ENCODE data around the gene BMP8A.
A peak's percentile ranks its signal among the peaks of the same experiment; 100 is the strongest.
"Not testable (repeated sequence)": the region's sequence is repeated elsewhere in the genome, so short reads cannot be mapped to it uniquely, and the experiment has no call there.

The BMP8A gene

GRCh38 chr1:39522661-39523567, 31.5 kb downstream of the BMP8A start:
- peaks cover 46% of the 10 kb centered on the region for H3K4me1 ChIP-seq
- H3K27ac ChIP-seq: no peak overlapping the region
- H3K4me3 ChIP-seq: no peak overlapping the region
- no peaks in the 10 kb centered on the region for H3K27me3 ChIP-seq
- no peaks in the 10 kb centered on the region for H3K9me3 ChIP-seq
- peaks cover 15% of the 10 kb centered on the region for H3K36me3 ChIP-seq
- peaks cover 18% of the 10 kb centered on the region; the same call in 1 of the 2 replicates for H4K20me1 ChIP-seq
- TF ChIP-seq Cebpa-rat (IDR thresholded peaks at IDR 0.05): no peak
- H3K4me2 ChIP-seq: peak overlapping the region; percentile 86
- no peak overlapping the region for H3K9ac ChIP-seq

GRCh38 chr1:39524171-39524570, 32.7 kb downstream of the BMP8A start:
- peak overlapping the region; percentile 45; the same call in 1 of the 2 replicates for H3K27ac ChIP-seq
- H3K4me2 ChIP-seq: peak overlapping the region; percentile 86
- H3K36me3 ChIP-seq: peaks cover 28% of the 10 kb centered on the region
- no peak for TF ChIP-seq Cebpa-rat (IDR thresholded peaks at IDR 0.05)
- peaks cover 46% of the 10 kb centered on the region for H3K4me1 ChIP-seq
- H3K4me3 ChIP-seq: no peak overlapping the region
- H3K9me3 ChIP-seq: no peaks in the 10 kb centered on the region
- peaks cover 18% of the 10 kb centered on the region; the same call in 1 of the 2 replicates for H4K20me1 ChIP-seq
- peak overlapping the region; percentile 3; the same call in 1 of the 2 replicates for H3K9ac ChIP-seq
- H3K27me3 ChIP-seq: no peaks in the 10 kb centered on the region

- H3K36me3 ChIP-seq: peaks cover 32% of the 10 kb centered on the region
- peak overlapping the region; percentile 45 for H3K27ac ChIP-seq
- peak overlapping the region; percentile 86 for H3K4me2 ChIP-seq
- no peak for TF ChIP-seq Cebpa-rat (IDR thresholded peaks at IDR 0.05)
- H3K9me3 ChIP-seq: no peaks in the 10 kb centered on the region
- peaks cover 18% of the 10 kb centered on the region; the same call in 1 of the 2 replicates for H4K20me1 ChIP-seq
- no peaks in the 10 kb centered on the region for H3K27me3 ChIP-seq
- H3K9ac ChIP-seq: peak overlapping the region; percentile 3; the same call in 1 of the 2 replicates
- no peak overlapping the region for H3K4me3 ChIP-seq
- peaks cover 46% of the 10 kb centered on the region for H3K4me1 ChIP-seq
Observed at GRCh38 chr1:39524591-39525365, 33.3 kb downstream of the BMP8A start.

- H3K4me1 ChIP-seq: peaks cover 46% of the 10 kb centered on the region
- no peak for TF ChIP-seq Cebpa-rat (IDR thresholded peaks at IDR 0.05)
- peak overlapping the region; percentile 45 for H3K27ac ChIP-seq
- peaks cover 40% of the 10 kb centered on the region for H3K36me3 ChIP-seq
- no peaks in the 10 kb centered on the region for H3K27me3 ChIP-seq
- H3K4me2 ChIP-seq: peak overlapping the region; percentile 86
- H4K20me1 ChIP-seq: peaks cover 18% of the 10 kb centered on the region; the same call in 1 of the 2 replicates
- H3K4me3 ChIP-seq: peak overlapping the region; percentile 23; the same call in 1 of the 2 replicates
- H3K9ac ChIP-seq: peak overlapping the region; percentile 3; the same call in 1 of the 2 replicates
- no peaks in the 10 kb centered on the region for H3K9me3 ChIP-seq
Observed at GRCh38 chr1:39525366-39526165, 34.1 kb downstream of the BMP8A start.

DNA sequence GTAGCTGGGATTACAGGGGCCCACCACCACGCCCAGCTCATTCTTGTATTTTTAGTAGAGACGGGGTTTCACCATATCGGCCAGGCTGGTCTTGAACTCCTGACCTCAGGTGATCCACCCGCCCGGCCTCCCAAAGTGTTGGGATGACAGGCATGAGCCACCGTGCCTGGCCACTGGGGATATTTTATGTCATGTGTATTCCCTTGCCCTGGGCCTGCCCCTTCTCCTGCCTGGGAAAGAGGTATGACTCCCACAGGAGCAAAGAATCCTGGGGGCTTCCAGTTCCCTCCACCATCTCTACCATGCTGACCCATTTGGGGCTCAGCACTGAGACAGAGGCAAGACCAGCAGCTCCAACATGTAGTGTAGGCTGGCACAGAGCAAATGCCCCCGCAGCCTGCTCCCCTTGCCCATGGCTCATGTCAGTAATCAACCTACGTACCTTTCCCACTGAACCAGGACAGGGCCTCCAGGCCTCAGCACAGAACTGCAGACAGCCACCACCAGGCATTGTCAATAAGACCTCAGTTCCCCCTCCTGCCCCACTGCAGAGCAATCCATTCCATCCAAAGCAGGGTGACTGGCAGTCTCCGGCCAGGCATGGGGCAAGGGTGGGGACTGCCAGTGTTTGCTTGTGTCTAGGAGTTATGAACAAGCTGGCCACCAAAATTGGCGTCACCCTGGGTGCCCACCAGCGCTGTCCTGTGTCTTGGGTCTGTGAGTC, 35.2 kb downstream of the BMP8A start:
- H3K4me2 ChIP-seq: peak overlapping the region; percentile 86
- no peak overlapping the region for H3K9ac ChIP-seq
- no peaks in the 10 kb centered on the region for H3K27me3 ChIP-seq
- H3K36me3 ChIP-seq: peaks cover 50% of the 10 kb centered on the region
- no peak overlapping the region for H3K27ac ChIP-seq
- TF ChIP-seq Cebpa-rat (IDR thresholded peaks at IDR 0.05): no peak
- peaks cover 46% of the 10 kb centered on the region for H3K4me1 ChIP-seq
- H3K4me3 ChIP-seq: no peak overlapping the region
- peaks cover 18% of the 10 kb centered on the region; the same call in 1 of the 2 replicates for H4K20me1 ChIP-seq
- no peaks in the 10 kb centered on the region for H3K9me3 ChIP-seq

- not testable (repeated sequence) for H3K27ac ChIP-seq, H3K27me3 ChIP-seq, H3K4me2 ChIP-seq, H3K9me3 ChIP-seq, H3K9ac ChIP-seq, H3K4me3 ChIP-seq
- Histone ChIP-seq H3K4me1 (peaks cover 46% of the 10 kb centered on the region), H4K20me1 (peaks cover 18% of the 10 kb centered on the region; the same call in 1 of the 2 replicates), H3K36me3 (peaks cover 56% of the 10 kb centered on the region)
Observed at GRCh38 chr1:39527190-39527579, 35.7 kb downstream of the BMP8A start.

DNA sequence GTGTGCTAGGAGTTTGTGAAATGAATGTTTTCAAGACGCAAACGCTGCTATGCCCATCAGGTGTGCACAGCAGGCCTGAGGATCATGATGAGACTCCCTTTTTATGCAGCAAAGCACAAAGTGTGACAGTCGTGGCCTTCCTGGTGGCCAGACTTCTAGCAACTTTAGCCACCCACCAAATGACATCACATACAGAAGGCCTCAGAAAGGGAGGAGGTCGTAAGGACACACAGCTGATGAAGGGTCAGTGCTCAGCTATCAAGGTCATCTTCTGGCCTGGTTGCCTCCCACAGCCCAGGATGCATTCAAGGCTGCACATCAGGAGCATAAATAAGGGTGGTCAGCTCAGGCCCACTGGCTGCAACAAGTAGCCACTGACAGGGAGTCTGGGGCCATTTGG, 36.6 kb downstream of the BMP8A start:
- H3K4me1 ChIP-seq: peaks cover 42% of the 10 kb centered on the region
- H3K9me3 ChIP-seq: no peaks in the 10 kb centered on the region
- H3K36me3 ChIP-seq: peaks cover 65% of the 10 kb centered on the region
- no peak overlapping the region for H3K9ac ChIP-seq
- H3K27me3 ChIP-seq: no peaks in the 10 kb centered on the region
- TF ChIP-seq Cebpa-rat (IDR thresholded peaks at IDR 0.05): no peak
- no peak overlapping the region for H3K27ac ChIP-seq
- no peak overlapping the region for H3K4me3 ChIP-seq
- no peak overlapping the region for H3K4me2 ChIP-seq
- peaks cover 18% of the 10 kb centered on the region; the same call in 1 of the 2 replicates for H4K20me1 ChIP-seq

- Histone ChIP-seq H3K4me1 (peaks cover 22% of the 10 kb centered on the region), H3K9ac (no peak overlapping the region), H3K4me3 (no peak overlapping the region), H3K27ac (no peak overlapping the region), H3K27me3 (no peaks in the 10 kb centered on the region), H4K20me1 (peaks cover 8% of the 10 kb centered on the region; the same call in 1 of the 2 replicates), H3K9me3 (no peaks in the 10 kb centered on the region), H3K36me3 (peaks cover 76% of the 10 kb centered on the region), H3K4me2 (no peak overlapping the region)
- TF ChIP-seq Cebpa-rat (IDR thresholded peaks at IDR 0.05): no peak
Observed at GRCh38 chr1:39529901-39530535, 38.6 kb downstream of the BMP8A start.

Measured in BLaER1 (cell line).